B cell (primary cell): Measurements from ENCODE around the gene CDK10. TPM values are rescaled to one million over a fixed set of nuclear protein-coding genes. Genes with fewer than 3 reads are reported as not detected.
A peak's percentile ranks its signal among the peaks of the same experiment; 100 is the strongest.

Experiments
- ATAC-seq: fragments of 200-7000 bp; cut with Tn5 transposase; one replicate; pipeline ENCODE4 v1.10.0; 2021; ENCODE audit warnings: low read depth, mild to moderate bottlenecking, moderate number of reproducible peaks, moderate library complexity
- CTCF ChIA-PET: fragments of 350-600 bp; sonication (Branson Sonifier 250); formaldehyde crosslinking; loops from one replicate; lab custom pipeline; 2021; ENCODE audit warnings: antibody characterized with exemption, inconsistent platforms; lab: Charles Lee
- POLR2A ChIA-PET: fragments of 350-600 bp; sonication (Branson Sonifier 250); formaldehyde crosslinking; loops from one replicate; lab custom pipeline; 2021; ENCODE audit warnings: antibody characterized with exemption; lab: Charles Lee
- DNase-seq: peaks from one replicate; pipeline ENCODE4 v3.0.0; 2013
- H2AFZ ChIP-seq: 2 replicates; pipeline ENCODE4 v1.6.1; 2012; ENCODE audit warnings: mild to moderate bottlenecking, low read depth, low read length; ENCODE audit not compliant: insufficient read depth, poor library complexity, severe bottlenecking
- H3K27ac ChIP-seq, 2 donors: 1 replicate in 1 of 2; 2 replicates in 1 of 2; pipeline ENCODE4 v1.5.1; 2012 to 2013; ENCODE audit warnings: low read length in 2 of 2, mild to moderate bottlenecking in 2 of 2, moderate library complexity in 1 of 2
- H3K27me3 ChIP-seq, 4 experiments: fragments of 200-600 bp in 1 of 4; sonication (generic) in 1 of 4; replicated peaks in 1 of 4; 1 replicate in 2 of 4; 2 replicates in 2 of 4; pipeline versions ENCODE4 v1.6.1 to v1.7.0; 2013 to 2016; ENCODE audit warnings: low read length in 3 of 4, mild to moderate bottlenecking in 2 of 4, mixed read lengths in 1 of 4, moderate library complexity in 1 of 4; ENCODE audit not compliant: insufficient read depth in 4 of 4, control insufficient read depth in 3 of 4; ENCODE audit errors: control extremely low read depth in 1 of 4
- H3K36me3 ChIP-seq, 2 experiments: replicated peaks in 1 of 2; 1 replicate in 1 of 2; 2 replicates in 1 of 2; pipeline versions ENCODE4 v1.6.1 to v1.7.1; 2013; ENCODE audit warnings: low read length in 1 of 2; ENCODE audit not compliant: insufficient read depth in 2 of 2, control insufficient read depth in 1 of 2; ENCODE audit errors: control extremely low read depth in 1 of 2, extremely low read depth in 1 of 2
- H3K4me1 ChIP-seq, 2 donors: fragments of 200-600 bp in 1 of 2; sonication (generic) in 1 of 2; 1 replicate in 1 of 2; 2 replicates in 1 of 2; pipeline versions ENCODE4 v1.5.1 to v1.6.1; 2013 to 2017; ENCODE audit warnings: low read length in 2 of 2; ENCODE audit not compliant: control insufficient read depth in 2 of 2, insufficient read depth in 2 of 2
- H3K4me2 ChIP-seq: replicated peaks from 2 replicates; pipeline ENCODE3; 2012; ENCODE audit warnings: mild to moderate bottlenecking, low read depth, low read length; ENCODE audit not compliant: poor library complexity, severe bottlenecking
- H3K4me3 ChIP-seq, 5 experiments: fragments of 200-600 bp in 1 of 5; sonication (generic) in 1 of 5; 1 replicate in 3 of 5; 2 replicates in 2 of 5; pipeline versions ENCODE4 v1.5.1 to v1.7.0; 2011 to 2016; ENCODE audit warnings: low read length in 4 of 5, mild to moderate bottlenecking in 4 of 5, low read depth in 2 of 5, control low read depth in 1 of 5, moderate library complexity in 1 of 5; ENCODE audit not compliant: insufficient read depth in 1 of 5; ENCODE audit errors: control extremely low read depth in 1 of 5, extremely low read depth in 1 of 5
- H3K79me2 ChIP-seq: fragments of 200-600 bp; sonication (generic); one replicate; pipeline ENCODE4 v1.6.0; 2016; ENCODE audit warnings: low read length; ENCODE audit not compliant: control insufficient read depth, insufficient read depth
- H3K9ac ChIP-seq: fragments of 200-600 bp; sonication (generic); 2 replicates; pipeline ENCODE4 v1.6.1; 2017; ENCODE audit warnings: mild to moderate bottlenecking, low read length, moderate library complexity
- H3K9me3 ChIP-seq, 3 donors: one replicate each; pipeline versions ENCODE4 v1.6.1 to v1.7.1; 2013; ENCODE audit warnings: low read length in 2 of 3; ENCODE audit not compliant: control insufficient read depth in 2 of 3, insufficient read depth in 1 of 3; ENCODE audit errors: control extremely low read depth in 1 of 3
- H4K20me1 ChIP-seq: 2 replicates; pipeline ENCODE4 v1.6.0; 2012; ENCODE audit warnings: mild to moderate bottlenecking, low read length; ENCODE audit not compliant: insufficient read depth, control insufficient read depth, poor library complexity, severe bottlenecking
- H3K27ac Mint-ChIP-seq: one replicate; pipeline ENCODE4 v1.8.0; 2021; ENCODE audit warnings: mixed read lengths
- H3K27me3 Mint-ChIP-seq: one replicate; pipeline ENCODE4 v1.8.0; 2021; ENCODE audit warnings: mixed read lengths
- H3K4me1 Mint-ChIP-seq: one replicate; pipeline ENCODE4 v1.8.0; 2021; ENCODE audit warnings: mixed read lengths
- H3K4me3 Mint-ChIP-seq: one replicate; pipeline ENCODE4 v1.8.0; 2021; ENCODE audit warnings: mixed read lengths
- H3K9me3 Mint-ChIP-seq: one replicate; pipeline ENCODE4 v1.8.0; 2022; ENCODE audit warnings: mixed read lengths; ENCODE audit not compliant: insufficient read depth
- CTCF ChIP-seq: fragments of 200-600 bp; IDR thresholded peaks from one replicate; pipeline ENCODE4 v1.8.0; 2022; ENCODE audit warnings: antibody characterized with exemption, mild to moderate bottlenecking
- EZH2 ChIP-seq: IDR thresholded peaks from 2 replicates; pipeline ENCODE4 v1.6.1; 2012; ENCODE audit warnings: borderline replicate concordance, low read depth, mild to moderate bottlenecking, moderate library complexity, low read length; ENCODE audit not compliant: insufficient read depth, poor library complexity, severe bottlenecking
- WGBS: methylation state at CpG from one replicate; pipeline ENCODE4 v1.1.5; 2013; ENCODE audit warnings: missing lambda C conversion rate; ENCODE audit not compliant: insufficient coverage; 5-methylcytosine and 5-hydroxymethylcytosine counted together
- intact Hi-C: fragments of 100-400 bp; cut with micrococcal nuclease; formaldehyde crosslinking; loops from one replicate; pipeline ENCODE4 v1.10.0; 2022
- polyA plus RNA-seq: library from polyadenylated mRNA; depleted of rRNA; stranded (reverse); fragments of >200 nt; gene quantifications from 2 replicates; pipeline ENCODE4 v1.2.3, GENCODE V29; 2012
- total RNA-seq, 2 donors: library from RNA; stranded (reverse); fragments of 120-200 nt in 1 of 2; gene quantifications; 1 replicate in 1 of 2; 2 replicates in 1 of 2; pipeline versions ENCODE4 v1.2.3 to v1.2.4, GENCODE V29; 2013 to 2022

Gene CDK10
- total and polyA plus RNA-seq, 2 donors (not counting 1 experiment from before 2014, with no cell fraction given): 114 to 145 TPM

- Histone ChIP-seq H2AFZ (no peak overlapping the region), H3K4me1 (peaks cover 19 to 26% of the 10 kb centered on the region in 2 donors), H3K4me2 (no peak overlapping the region), H3K36me3 (no peaks in the 10 kb centered on the region), H4K20me1 (peaks cover 15% of the 10 kb centered on the region), H3K27ac (no peak overlapping the region), H3K9me3 (no peaks in the 10 kb centered on the region), H3K79me2 (peaks cover 1% of the 10 kb centered on the region), H3K9ac (no peak overlapping the region), H3K27me3 (no peaks in the 10 kb centered on the region), H3K4me3 (no peak overlapping the region)
- ATAC-seq: no peak
- CTCF ChIA-PET: interaction anchor here (0.7 to 7.6 kb wide), 4 partner anchors 11 to 166 kb away, joined by 3 to 171 read pairs (median 60); no protein-coding TSS in a partner anchor
- peaks cover 17% of the 10 kb centered on the region for H3K4me1 Mint-ChIP-seq
- POLR2A ChIA-PET: interaction anchor here (0.7 kb wide), 1 partner anchor 124 kb away, joined by 5 read pairs; the partner anchor contains the start of gene SPIRE2
- TF ChIP-seq EZH2: no peak
- no peak for TF ChIP-seq CTCF
- 89% methylated on average over 12 of the region's 13 CpGs for WGBS
- intact Hi-C loops: loop anchor here (5.0 to 10.0 kb wide), 2 partner anchors 61 to 217 kb away; no protein-coding TSS in a partner anchor
- DNase-seq: no peak
- peak overlapping the region; percentile 16 for H3K4me3 Mint-ChIP-seq
- no peaks in the 10 kb centered on the region for H3K27me3 Mint-ChIP-seq
- H3K27ac Mint-ChIP-seq: no peak overlapping the region
- H3K9me3 Mint-ChIP-seq: no peaks in the 10 kb centered on the region
Measured at GRCh38 chr16:89704281-89704680, 17.8 kb downstream of the CDK10 start.

GRCh38 chr16:89705006-89705405 lies 18.5 kb downstream of the CDK10 start:
- TF ChIP-seq CTCF: no peak
- TF ChIP-seq EZH2: no peak
- Mint-ChIP-seq H3K9me3 (no peaks in the 10 kb centered on the region), H3K27me3 (no peaks in the 10 kb centered on the region), H3K27ac (no peak overlapping the region), H3K4me3 (no peak overlapping the region), H3K4me1 (peaks cover 13% of the 10 kb centered on the region)
- Histone ChIP-seq H3K9ac (no peak overlapping the region), H3K4me1 (peaks cover 16 to 22% of the 10 kb centered on the region in 2 donors), H3K9me3 (no peaks in the 10 kb centered on the region), H2AFZ (no peak overlapping the region), H3K4me2 (no peak overlapping the region), H3K27ac (no peak overlapping the region), H3K36me3 (no peaks in the 10 kb centered on the region), H4K20me1 (peaks cover 8% of the 10 kb centered on the region), H3K4me3 (no peak overlapping the region), H3K27me3 (no peaks in the 10 kb centered on the region), H3K79me2 (no peaks in the 10 kb centered on the region)
- WGBS: 97% methylated on average over 12 of the region's 15 CpGs
- DNase-seq (no peak), ATAC-seq (no peak)
- intact Hi-C loops: loop anchor here (10.0 kb wide), 1 partner anchor 60 kb away; no protein-coding TSS in a partner anchor
- ChIA-PET POLR2A (interaction anchor here (0.5 to 1.3 kb wide), 2 partner anchors 48 to 88 kb away, joined by 3 to 6 read pairs; partner anchors contain the start of genes CHMP1A and SPATA33), CTCF (interaction anchor here (0.9 to 7.6 kb wide), 9 partner anchors 10 to 218 kb away, joined by 3 to 171 read pairs (median 6); partner anchors contain the start of gene TUBB3)
